ENCODE results near the gene BICDL2.

GRCh38 chr16:3025032-3026002 is 11.4 kb downstream of the BICDL2 start:
- TF ChIP-seq EP300 (IDR thresholded peaks at IDR 0.05) (no peak), CTCF (IDR thresholded peaks at IDR 0.05) (no peak), POLR2A (IDR thresholded peaks at IDR 0.05; ENCODE audit: low read depth) (no peak), POLR2AphosphoS5 (IDR thresholded peaks at IDR 0.05) (no peak)

Measured in esophagus muscularis mucosa (tissue), 4 donors.